ENCODE measurements around the gene REPIN1.
A peak's percentile ranks its signal among the peaks of the same experiment; 100 is the strongest.

The REPIN1 gene

GRCh38 chr7:150361807-150362621 lies 6.6 kb upstream of the REPIN1 start:
- DNase-seq: no peak

DNA sequence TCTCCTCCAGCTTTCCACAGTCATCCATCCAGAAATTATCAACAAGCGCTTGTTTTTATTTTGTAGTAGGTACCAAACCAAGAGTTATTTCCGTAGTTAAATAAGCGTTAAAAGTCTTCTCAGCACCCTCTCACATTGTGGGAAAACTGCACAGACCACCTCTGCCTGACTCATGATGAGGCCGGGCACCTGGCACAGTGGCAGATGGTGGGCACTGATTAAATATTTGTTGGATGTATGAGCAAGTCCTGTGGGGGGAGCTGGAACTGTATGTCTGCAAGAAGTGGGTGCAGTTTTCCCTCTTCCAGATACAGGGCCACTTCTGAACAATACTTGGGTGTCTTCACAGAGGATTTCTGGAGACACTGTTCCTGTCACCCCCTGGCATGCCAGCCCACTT lies 5.3 kb upstream of the REPIN1 start:
- no peak for DNase-seq

DNA sequence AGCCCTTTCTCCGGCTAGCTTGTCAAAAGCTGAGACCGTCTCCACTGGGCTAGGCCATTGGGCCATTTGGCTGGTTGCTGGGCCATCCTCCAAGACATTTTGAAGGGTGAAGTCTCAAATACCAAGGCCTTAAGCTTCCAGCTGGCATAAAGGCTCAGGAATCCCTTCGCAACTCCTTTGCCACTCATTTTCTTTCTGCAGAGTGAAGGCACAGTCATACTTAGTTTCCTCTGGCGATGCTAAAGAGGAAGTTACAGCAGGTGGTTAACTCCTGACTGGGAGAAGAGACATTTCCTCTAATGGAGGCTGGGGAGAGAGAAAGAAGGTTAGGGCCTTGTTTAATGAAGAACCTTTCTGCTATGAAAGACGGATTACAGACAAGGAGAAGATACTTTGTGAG lies 4.8 kb upstream of the REPIN1 start:
- peak; percentile 76 for DNase-seq

DNA sequence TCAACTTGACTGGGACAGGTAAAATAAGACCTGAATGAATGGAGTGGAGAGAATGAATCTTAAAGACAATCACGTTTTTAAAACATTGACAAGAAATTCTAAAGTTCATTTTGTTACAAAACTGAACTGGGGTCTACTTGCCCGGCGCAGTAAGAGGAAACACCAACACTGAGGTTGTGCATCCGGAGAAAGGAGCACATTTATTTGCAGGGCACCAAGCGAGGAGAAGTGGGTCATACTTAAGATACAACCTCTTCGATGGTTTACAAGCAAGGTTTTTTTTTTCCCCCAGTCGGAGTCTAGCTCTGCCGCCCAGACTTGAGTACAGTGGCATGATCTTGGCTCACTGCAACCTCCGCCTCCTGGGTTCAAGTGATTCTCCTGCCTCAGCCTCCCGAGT lies 3.4 kb upstream of the REPIN1 start:
- DNase-seq: no peak

- peak; percentile 52 for DNase-seq
These were observed 2.8 kb upstream of the REPIN1 start for GRCh38 chr7:150365673-150366398.

- peak; percentile 32 for DNase-seq
These were observed 936 bp upstream of the REPIN1 start for GRCh38 chr7:150367677-150368095.

- peak; percentile 91 for DNase-seq
These were observed 494 bp downstream of the REPIN1 start for GRCh38 chr7:150368884-150369747.

- DNase-seq: peak; percentile 33
These were observed 1.3 kb downstream of the REPIN1 start for GRCh38 chr7:150369748-150370501.

DNA sequence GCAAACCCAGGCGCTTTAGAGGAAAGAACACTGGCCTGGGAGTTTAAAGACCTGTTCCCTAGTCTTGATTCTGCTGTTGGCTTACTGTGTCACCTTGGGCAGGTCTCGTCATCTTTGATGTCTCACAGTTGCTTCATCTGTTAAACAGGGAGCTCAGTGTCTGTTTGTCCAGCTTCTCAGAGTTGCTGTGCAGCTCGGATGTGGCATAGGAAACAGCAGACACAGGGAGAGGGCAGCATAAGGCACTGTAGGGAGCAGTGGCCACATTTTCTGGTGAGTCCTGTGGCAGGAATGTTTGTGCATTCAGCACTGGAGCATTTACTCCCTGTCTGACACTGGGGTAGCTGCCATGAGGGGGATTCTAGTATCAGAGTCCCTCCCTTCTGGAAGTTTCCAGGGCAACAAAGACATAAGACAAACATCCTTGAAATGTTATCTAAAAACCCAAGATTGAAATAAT lies 2.0 kb downstream of the REPIN1 start:
- peak; percentile 43 for DNase-seq

GRCh38 chr7:150371131-150371995 lies 2.7 kb downstream of the REPIN1 start:
- no peak for DNase-seq

- no peak for DNase-seq
These were observed 3.3 kb downstream of the REPIN1 start for GRCh38 chr7:150371996-150372270.

DNA sequence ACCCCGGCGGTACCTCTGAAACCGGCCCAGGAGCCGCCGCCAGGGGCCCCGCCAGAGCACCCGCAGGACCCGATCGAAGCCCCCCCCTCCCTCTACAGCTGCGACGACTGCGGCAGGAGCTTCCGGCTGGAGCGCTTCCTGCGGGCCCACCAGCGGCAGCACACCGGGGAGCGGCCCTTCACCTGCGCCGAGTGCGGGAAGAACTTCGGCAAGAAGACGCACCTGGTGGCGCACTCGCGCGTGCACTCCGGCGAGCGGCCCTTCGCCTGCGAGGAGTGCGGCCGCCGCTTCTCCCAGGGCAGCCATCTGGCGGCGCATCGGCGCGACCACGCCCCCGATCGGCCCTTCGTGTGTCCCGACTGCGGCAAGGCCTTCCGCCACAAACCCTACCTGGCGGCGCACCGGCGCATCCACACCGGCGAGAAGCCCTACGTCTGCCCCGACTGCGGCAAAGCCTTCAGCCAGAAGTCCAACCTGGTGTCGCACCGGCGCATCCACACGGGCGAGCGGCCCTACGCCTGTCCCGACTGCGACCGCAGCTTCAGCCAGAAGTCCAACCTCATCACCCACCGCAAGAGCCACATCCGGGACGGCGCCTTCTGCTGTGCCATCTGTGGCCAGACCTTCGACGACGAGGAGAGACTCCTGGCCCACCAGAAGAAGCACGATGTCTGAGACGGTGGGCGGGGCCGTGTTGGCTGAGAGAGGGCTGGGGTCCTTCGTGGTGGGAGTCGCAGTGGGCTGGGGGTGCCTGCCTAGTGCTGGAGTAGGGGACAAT lies 3.8 kb downstream of the REPIN1 start:
- DNase-seq: no peak

- DNase-seq: peak; percentile 95
These were observed 4.6 kb downstream of the REPIN1 start for GRCh38 chr7:150373049-150373801.

GRCh38 chr7:150374026-150374425 lies 5.4 kb downstream of the REPIN1 start:
- peak; percentile 26 for DNase-seq

DNA sequence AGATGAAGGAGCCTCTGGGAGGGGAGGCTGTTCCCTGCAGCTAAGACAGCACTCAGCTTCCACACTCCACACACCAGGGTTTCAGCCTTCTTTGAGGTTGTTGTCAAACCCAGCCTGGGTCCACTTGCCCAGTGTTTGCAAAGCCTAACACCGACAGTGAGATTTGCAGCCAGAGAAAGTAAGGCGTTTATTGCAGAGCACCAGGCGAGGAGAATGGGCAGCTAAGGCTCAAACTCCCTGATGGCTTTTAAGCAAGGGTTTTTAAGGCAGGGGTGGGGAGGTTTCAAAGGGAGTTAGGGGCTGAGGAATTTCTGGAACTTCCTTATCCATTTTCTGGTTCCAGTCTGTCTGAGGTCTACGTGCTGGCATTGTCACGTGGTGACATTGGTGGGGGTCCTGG lies 5.8 kb downstream of the REPIN1 start:
- peak; percentile 44 for DNase-seq

DNA sequence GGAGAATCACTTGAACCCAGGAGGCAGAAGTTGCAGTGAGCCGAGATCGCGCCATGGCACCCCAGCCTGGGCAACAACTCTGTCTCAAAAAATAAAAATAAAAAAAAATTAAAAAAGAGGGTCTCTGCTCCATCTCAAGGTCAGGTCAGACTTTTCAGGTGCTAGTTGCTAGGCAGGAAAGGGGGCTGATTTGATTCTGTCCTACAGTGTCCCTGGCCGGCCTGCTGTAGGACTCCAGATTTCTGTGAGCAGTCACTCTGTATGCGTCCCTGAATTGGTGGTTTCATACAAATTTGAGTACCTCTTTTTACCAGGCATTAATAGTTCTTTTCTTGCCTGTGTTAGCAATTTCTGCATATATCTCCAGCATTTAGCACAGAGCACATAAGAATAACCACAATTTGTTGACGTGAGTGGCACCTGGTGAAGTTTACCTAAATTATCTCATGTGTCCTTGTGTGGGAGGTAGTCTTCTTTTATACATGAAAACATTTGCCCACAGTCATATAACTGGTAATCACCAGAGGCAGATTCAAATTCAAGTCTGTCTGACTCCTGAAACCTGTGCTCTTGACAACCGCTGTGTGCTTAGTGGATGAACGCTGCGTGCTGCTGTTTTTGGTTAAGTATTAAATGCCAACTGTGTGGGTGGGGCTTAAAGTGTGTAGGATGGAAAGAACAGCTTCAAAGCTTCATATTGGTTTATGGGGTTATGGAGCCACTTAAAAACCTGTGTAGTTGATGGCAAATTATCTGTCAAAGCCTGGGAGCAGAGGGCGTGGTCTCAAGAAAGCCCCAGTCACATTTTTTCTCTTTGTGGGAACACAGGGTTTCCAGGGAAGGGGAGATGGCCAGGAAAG lies 7.3 kb downstream of the REPIN1 start:
- peak; percentile 90 for DNase-seq

DNA sequence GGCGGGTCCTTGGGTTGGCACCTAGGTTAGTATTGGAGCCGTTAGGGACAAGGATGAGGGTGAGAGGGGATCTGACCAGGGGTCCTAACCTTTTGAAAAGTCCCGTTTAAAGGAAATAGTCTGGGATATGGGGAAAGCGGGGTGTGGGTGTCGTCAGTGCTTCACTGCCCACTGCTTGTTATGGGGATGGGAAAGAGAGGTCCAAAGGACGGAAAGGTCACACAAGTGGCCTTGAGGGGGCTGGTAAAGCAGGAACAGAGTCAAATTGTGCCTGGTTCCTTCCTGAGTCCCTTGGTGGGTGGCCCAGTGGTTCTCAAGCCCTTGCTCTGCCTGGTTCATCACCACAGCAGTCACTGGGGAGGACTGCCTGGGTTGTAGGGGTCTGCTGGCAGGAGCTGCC lies 7.9 kb downstream of the REPIN1 start:
- DNase-seq: no peak

GRCh38 chr7:150377196-150377595 lies 8.6 kb downstream of the REPIN1 start:
- no peak for DNase-seq

GRCh38 chr7:150377635-150378034 lies 9.0 kb downstream of the REPIN1 start:
- peak; percentile 60 for DNase-seq

Data from RPMI8226 (cell line).